Measurements from ENCODE around the gene SLC25A41.
A peak's percentile ranks its signal among the peaks of the same experiment; 100 is the strongest.

The SLC25A41 gene

GRCh38 chr19:6392221-6393073 lies 41.1 kb downstream of the SLC25A41 start:
- no peak for DNase-seq (ENCODE audit: low read depth)
- TF ChIP-seq CTCF (conservative IDR thresholded peaks at IDR 0.05; ENCODE audit: low read depth, low read length): no peak
- H3K4me3 ChIP-seq (ENCODE audit: low read length): peak overlapping the region; percentile 91

GRCh38 chr19:6387372-6387771 lies 46.2 kb downstream of the SLC25A41 start:
- no peak overlapping the region for H3K4me3 ChIP-seq (ENCODE audit: low read length)
- TF ChIP-seq CTCF (conservative IDR thresholded peaks at IDR 0.05; ENCODE audit: low read depth, low read length): no peak
- DNase-seq (ENCODE audit: low read depth): no peak

- H3K4me3 ChIP-seq (ENCODE audit: low read length): no peak overlapping the region
- no peak for TF ChIP-seq CTCF (conservative IDR thresholded peaks at IDR 0.05; ENCODE audit: low read depth, low read length)
- DNase-seq (ENCODE audit: low read depth): no peak
These were observed 49.2 kb downstream of the SLC25A41 start for GRCh38 chr19:6384381-6384780.

GRCh38 chr19:6383188-6383587 lies 50.4 kb downstream of the SLC25A41 start:
- no peak overlapping the region for H3K4me3 ChIP-seq (ENCODE audit: low read length)
- no peak for TF ChIP-seq CTCF (conservative IDR thresholded peaks at IDR 0.05; ENCODE audit: low read depth, low read length)
- no peak for DNase-seq (ENCODE audit: low read depth)

- no peak for DNase-seq (ENCODE audit: low read depth)
- H3K4me3 ChIP-seq (ENCODE audit: low read length): no peak overlapping the region
- no peak for TF ChIP-seq CTCF (conservative IDR thresholded peaks at IDR 0.05; ENCODE audit: low read depth, low read length)
These were observed 52.4 kb downstream of the SLC25A41 start for GRCh38 chr19:6381030-6381750.

- H3K4me3 ChIP-seq (ENCODE audit: low read length): no peak overlapping the region
- DNase-seq (ENCODE audit: low read depth): no peak
- TF ChIP-seq CTCF (conservative IDR thresholded peaks at IDR 0.05; ENCODE audit: low read depth, low read length): no peak
These were observed 53.8 kb downstream of the SLC25A41 start for GRCh38 chr19:6379744-6380143.

All from retinal pigment epithelial cell (primary cell).